Hepatocyte (in vitro differentiated cells): ENCODE measurements around the gene CUBN. TPM values are rescaled to one million over a fixed set of nuclear protein-coding genes. Genes with fewer than 3 reads are reported as not detected.

Experiments used
- DNase-seq: peaks from one replicate; pipeline ENCODE4 v3.0.0-alpha.2; 2016; ENCODE audit warnings: low spot score
- H2AFZ ChIP-seq: fragments of 200-600 bp; sonication (generic); 2 replicates; pipeline ENCODE4 v1.6.0; 2016; ENCODE audit warnings: antibody characterized with exemption, mild to moderate bottlenecking
- H3K27ac ChIP-seq: fragments of 200-600 bp; sonication (generic); 2 replicates; pipeline ENCODE4 v1.5.1; 2016; ENCODE audit warnings: mild to moderate bottlenecking
- H3K27me3 ChIP-seq: fragments of 200-600 bp; sonication (generic); 2 replicates; pipeline ENCODE4 v1.6.1; 2016
- H3K36me3 ChIP-seq: fragments of 200-600 bp; sonication (generic); replicated peaks from 2 replicates; pipeline ENCODE4 v1.5.1; 2016; ENCODE audit warnings: low read depth; ENCODE audit not compliant: insufficient read depth
- H3K4me1 ChIP-seq: fragments of 200-600 bp; sonication (generic); 2 replicates; pipeline ENCODE4 v1.5.1; 2016; ENCODE audit warnings: mild to moderate bottlenecking, moderate library complexity; ENCODE audit not compliant: insufficient read depth
- H3K4me2 ChIP-seq: fragments of 200-600 bp; sonication (generic); 2 replicates; pipeline ENCODE4 v1.6.0; 2016
- H3K4me3 ChIP-seq: fragments of 200-600 bp; sonication (generic); 2 replicates; pipeline ENCODE4 v1.5.1; 2016; ENCODE audit warnings: mild to moderate bottlenecking
- H3K79me2 ChIP-seq: fragments of 200-600 bp; sonication (generic); 2 replicates; pipeline ENCODE4 v1.6.0; 2017; ENCODE audit warnings: mild to moderate bottlenecking
- H3K9me2 ChIP-seq: fragments of 200-600 bp; sonication (generic); replicated peaks from 2 replicates; pipeline ENCODE4 v1.6.0; 2017; ENCODE audit warnings: mild to moderate bottlenecking; ENCODE audit not compliant: insufficient read depth
- H3K9me3 ChIP-seq: fragments of 200-600 bp; sonication (generic); 2 replicates; pipeline ENCODE4 v1.5.1; 2016; ENCODE audit warnings: low read depth, mild to moderate bottlenecking
- H4K20me1 ChIP-seq: fragments of 200-600 bp; sonication (generic); 2 replicates; pipeline ENCODE4 v1.6.0; 2016; ENCODE audit warnings: mild to moderate bottlenecking; ENCODE audit not compliant: insufficient read depth, poor library complexity, severe bottlenecking
- CTCF ChIP-seq: fragments of 200-600 bp; sonication (generic); IDR thresholded peaks from 2 replicates; pipeline ENCODE4 v1.5.1; 2016; ENCODE audit warnings: antibody characterized with exemption, mild to moderate bottlenecking; ENCODE audit not compliant: poor library complexity
- EZH2 ChIP-seq: fragments of 200-600 bp; sonication (generic); IDR thresholded peaks from 2 replicates; pipeline ENCODE4 v1.6.1; 2016; ENCODE audit warnings: antibody characterized with exemption, mild to moderate bottlenecking, borderline replicate concordance
- EZH2phosphoT487 ChIP-seq: fragments of 200-600 bp; sonication (generic); IDR thresholded peaks from one replicate; pipeline ENCODE4 v1.6.1; 2018; ENCODE audit warnings: antibody characterized with exemption, mild to moderate bottlenecking, low read depth, moderate library complexity; ENCODE audit not compliant: unreplicated experiment, severe bottlenecking
- WGBS: methylation state at CpG from one replicate; pipeline ENCODE4 v1.1.6; 2016; ENCODE audit warnings: low lambda C conversion rate; ENCODE audit errors: missing lambda C conversion rate; 5-methylcytosine and 5-hydroxymethylcytosine counted together
- polyA plus RNA-seq: library from polyadenylated mRNA; unstranded; fragments of >200 nt; fragmentation: Nextera tagmentation; extraction: Ambion mirVana; gene quantifications from 2 replicates; pipeline ENCODE4 v1.2.1, GENCODE V29; 2016
- total RNA-seq: library from RNA; depleted of rRNA; stranded (reverse); fragments of >200 nt; gene quantifications from 2 replicates; pipeline ENCODE4 v1.2.3, GENCODE V29; 2014

Gene CUBN
- total and polyA plus RNA-seq, 2 experiments from 2014 or later = 2.0 to 10.6 TPM

GRCh38 chr10:16948361-16948760 is 181.2 kb downstream of the CUBN start:
- no peaks in the 10 kb centered on the region for H3K9me2 ChIP-seq
- TF ChIP-seq EZH2phosphoT487 = no peak
- TF ChIP-seq CTCF = no peak
- TF ChIP-seq EZH2 = no peak
- H3K27ac ChIP-seq = no peak overlapping the region
- H2AFZ ChIP-seq = no peak overlapping the region
- H3K9me3 ChIP-seq = no peaks in the 10 kb centered on the region
- DNase-seq = no peak
- H3K4me2 ChIP-seq = no peak overlapping the region
- H3K36me3 ChIP-seq = no peaks in the 10 kb centered on the region
- no peaks in the 10 kb centered on the region for H3K27me3 ChIP-seq
- no peaks in the 10 kb centered on the region for H3K79me2 ChIP-seq
- H3K4me3 ChIP-seq = no peak overlapping the region
- WGBS = 93% methylated on average over 12 of the region's 12 CpGs
- H4K20me1 ChIP-seq = no peaks in the 10 kb centered on the region
- peaks cover 22% of the 10 kb centered on the region for H3K4me1 ChIP-seq

- no peak overlapping the region for H3K27ac ChIP-seq
- WGBS = 79% methylated on average over 5 of the region's 5 CpGs
- TF ChIP-seq CTCF (no peak), EZH2phosphoT487 (no peak), EZH2 (no peak)
These were observed 182.5 kb downstream of the CUBN start for GRCh38 chr10:16947069-16947468.

GRCh38 chr10:16945593-16945992 is 184.0 kb downstream of the CUBN start:
- Histone ChIP-seq H3K27ac (peak overlapping the region; percentile 84), H3K36me3 (no peaks in the 10 kb centered on the region)

More at GRCh38 chr10:16947069-16947468, 182.5 kb downstream of the CUBN start:
- no peaks in the 10 kb centered on the region for H4K20me1 ChIP-seq
- no peaks in the 10 kb centered on the region for H3K79me2 ChIP-seq
- DNase-seq = no peak
- no peak overlapping the region for H3K4me3 ChIP-seq
- no peaks in the 10 kb centered on the region for H3K27me3 ChIP-seq
- H3K9me2 ChIP-seq = no peaks in the 10 kb centered on the region
- H3K4me2 ChIP-seq = no peak overlapping the region
- no peaks in the 10 kb centered on the region for H3K9me3 ChIP-seq
- no peaks in the 10 kb centered on the region for H3K36me3 ChIP-seq
- peaks cover 25% of the 10 kb centered on the region for H3K4me1 ChIP-seq
- H2AFZ ChIP-seq = no peak overlapping the region

More at GRCh38 chr10:16945593-16945992, 184.0 kb downstream of the CUBN start:
- no peak for DNase-seq
- Histone ChIP-seq H3K9me3 (no peaks in the 10 kb centered on the region), H3K4me3 (no peak overlapping the region), H3K79me2 (no peaks in the 10 kb centered on the region), H2AFZ (no peak overlapping the region), H3K9me2 (no peaks in the 10 kb centered on the region), H3K4me1 (peaks cover 13% of the 10 kb centered on the region), H3K4me2 (no peak overlapping the region), H4K20me1 (no peaks in the 10 kb centered on the region), H3K27me3 (no peaks in the 10 kb centered on the region)
- no peak for TF ChIP-seq CTCF
- no peak for TF ChIP-seq EZH2
- TF ChIP-seq EZH2phosphoT487 = no peak
- WGBS = 59% methylated on average over 4 of the region's 4 CpGs
